Left ventricle myocardium inferior (tissue), 1 donor: ENCODE data around the gene MRGPRF. TPM values are rescaled to one million over a fixed set of nuclear protein-coding genes. Genes with fewer than 3 reads are reported as not detected.
A peak's percentile ranks its signal among the peaks of the same experiment; 100 is the strongest.
"Not testable (repeated sequence)": the region's sequence is repeated elsewhere in the genome, so short reads cannot be mapped to it uniquely, and the experiment has no call there.

ENCODE experiments used
- DNase-seq: peaks from one replicate; pipeline ENCODE4 v3.0.0-alpha.2; 2020
- H3K27ac ChIP-seq: fragments of 200-600 bp; replicated peaks from 2 replicates; pipeline ENCODE4 v1.8.0; 2021
- H3K27me3 ChIP-seq: fragments of 200-600 bp; 2 replicates; pipeline ENCODE4 v1.8.0; 2021; ENCODE audit warnings: low read depth
- H3K36me3 ChIP-seq: fragments of 200-600 bp; 2 replicates; pipeline ENCODE4 v1.8.0; 2021
- H3K4me1 ChIP-seq: fragments of 200-600 bp; 2 replicates; pipeline ENCODE4 v1.8.0; 2021
- H3K4me3 ChIP-seq: fragments of 200-600 bp; 2 replicates; pipeline ENCODE4 v1.8.0; 2021; ENCODE audit warnings: mild to moderate bottlenecking, moderate library complexity
- H3K9me3 ChIP-seq: fragments of 200-600 bp; replicated peaks from 2 replicates; pipeline ENCODE4 v1.8.0; 2021
- intact Hi-C: fragments of 100-400 bp; cut with micrococcal nuclease; formaldehyde crosslinking; loops from one replicate; pipeline ENCODE4 v1.11.0; 2022
- total RNA-seq: library from RNA; stranded (reverse); fragmentation: NEBNext Ultra II Directional; extraction: Animal tissue kit (Norgen Biotek cat#: 25700); gene quantifications from one replicate; pipeline ENCODE4 v1.2.1, GENCODE V29; 2021
- TF ChIP-seq, protein P1 (sequence below): fragments of 200-600 bp; IDR thresholded peaks from 2 replicates; pipeline ENCODE4 v1.8.0; 2021; ENCODE audit warnings: antibody characterized with exemption, mild to moderate bottlenecking, borderline replicate concordance
- donor health status: DM: no; HTN: yes; CAD: no; lungs with severe emphysema.

MRGPRF gene
- total RNA-seq, 1 donor from 2014 or later: 3.9 TPM

DNA sequence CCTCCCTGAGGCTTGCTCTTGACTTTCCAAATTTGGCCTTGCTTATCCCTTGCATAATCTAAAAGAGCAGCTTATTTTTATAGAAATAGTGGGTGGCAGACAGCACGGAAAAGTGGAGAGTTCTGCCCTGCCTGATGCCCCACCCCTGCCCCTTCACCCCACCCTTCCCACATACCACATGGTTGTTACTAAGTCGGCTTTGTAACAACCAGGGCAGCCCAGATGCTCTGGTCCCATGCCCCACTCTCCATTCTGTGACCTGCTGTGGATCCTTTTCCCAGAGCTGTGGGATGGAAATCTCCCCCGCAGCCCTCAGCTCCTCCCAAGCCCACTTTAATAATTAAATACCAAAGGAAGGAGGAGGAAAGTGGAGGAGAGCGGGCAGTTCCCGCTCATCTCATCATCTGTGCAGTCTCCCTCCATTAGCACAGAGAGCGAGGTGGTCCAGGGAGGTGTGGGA lies 10.9 kb downstream of the MRGPRF start:
- Histone ChIP-seq H3K4me1 (peaks cover 17% of the 10 kb centered on the region), H3K4me3 (no peak overlapping the region), H3K27me3 (peaks cover 15% of the 10 kb centered on the region), H3K36me3 (peaks cover 5% of the 10 kb centered on the region), H3K9me3 (no peaks in the 10 kb centered on the region), H3K27ac (peak overlapping the region; percentile 56)
- no peak for DNase-seq
- TF ChIP-seq, protein P1, sequence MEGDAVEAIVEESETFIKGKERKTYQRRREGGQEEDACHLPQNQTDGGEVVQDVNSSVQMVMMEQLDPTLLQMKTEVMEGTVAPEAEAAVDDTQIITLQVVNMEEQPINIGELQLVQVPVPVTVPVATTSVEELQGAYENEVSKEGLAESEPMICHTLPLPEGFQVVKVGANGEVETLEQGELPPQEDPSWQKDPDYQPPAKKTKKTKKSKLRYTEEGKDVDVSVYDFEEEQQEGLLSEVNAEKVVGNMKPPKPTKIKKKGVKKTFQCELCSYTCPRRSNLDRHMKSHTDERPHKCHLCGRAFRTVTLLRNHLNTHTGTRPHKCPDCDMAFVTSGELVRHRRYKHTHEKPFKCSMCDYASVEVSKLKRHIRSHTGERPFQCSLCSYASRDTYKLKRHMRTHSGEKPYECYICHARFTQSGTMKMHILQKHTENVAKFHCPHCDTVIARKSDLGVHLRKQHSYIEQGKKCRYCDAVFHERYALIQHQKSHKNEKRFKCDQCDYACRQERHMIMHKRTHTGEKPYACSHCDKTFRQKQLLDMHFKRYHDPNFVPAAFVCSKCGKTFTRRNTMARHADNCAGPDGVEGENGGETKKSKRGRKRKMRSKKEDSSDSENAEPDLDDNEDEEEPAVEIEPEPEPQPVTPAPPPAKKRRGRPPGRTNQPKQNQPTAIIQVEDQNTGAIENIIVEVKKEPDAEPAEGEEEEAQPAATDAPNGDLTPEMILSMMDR: no peak
- intact Hi-C loops: no loop called here

DNA sequence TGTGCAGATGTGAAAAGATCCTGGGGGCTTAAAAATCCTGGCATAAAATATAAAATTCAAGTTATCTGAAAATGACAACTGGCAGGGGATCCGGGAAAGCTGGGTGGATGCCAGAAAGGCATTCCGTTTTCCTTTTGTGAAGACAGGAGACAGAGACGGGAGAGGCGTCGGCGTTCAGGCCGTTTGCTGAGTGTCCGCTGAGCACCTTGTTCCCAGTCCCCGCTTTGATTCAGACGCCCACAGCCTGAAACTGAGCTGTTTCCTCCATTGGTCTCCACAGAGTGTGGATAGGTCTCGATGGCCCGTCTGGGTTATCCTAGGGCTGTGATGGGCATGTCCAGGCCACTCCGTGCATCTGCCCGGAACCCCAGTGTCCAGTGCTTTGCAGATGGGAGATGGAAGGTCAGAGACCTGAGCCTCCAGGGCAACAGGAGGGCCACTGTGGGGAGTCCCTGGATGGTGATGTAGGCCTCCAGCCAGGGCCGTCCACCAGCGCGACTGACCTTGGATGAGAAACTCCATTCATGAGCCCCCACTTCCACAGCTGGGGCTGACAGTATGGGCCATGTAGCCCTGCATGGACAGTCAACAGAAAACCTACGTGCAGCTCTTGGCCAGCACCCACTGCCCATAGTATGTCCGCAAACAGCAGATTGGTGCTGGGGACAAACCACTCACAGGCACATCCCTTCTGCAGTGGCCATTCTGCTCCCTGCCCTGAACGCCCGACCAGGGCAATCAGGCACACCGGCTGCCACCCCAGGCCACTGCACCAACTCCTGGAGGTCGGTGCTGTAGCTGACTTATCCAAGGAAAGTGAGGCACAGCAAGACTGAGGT lies 11.6 kb downstream of the MRGPRF start:
- TF ChIP-seq, protein P1: no peak
- Histone ChIP-seq H3K4me1 (peaks cover 17% of the 10 kb centered on the region), H3K27me3 (peaks cover 15% of the 10 kb centered on the region), H3K9me3 (no peaks in the 10 kb centered on the region), H3K4me3 (no peak overlapping the region), H3K27ac (peak overlapping the region; percentile 56), H3K36me3 (peaks cover 5% of the 10 kb centered on the region)
- no peak for DNase-seq
- intact Hi-C loops: no loop called here

DNA sequence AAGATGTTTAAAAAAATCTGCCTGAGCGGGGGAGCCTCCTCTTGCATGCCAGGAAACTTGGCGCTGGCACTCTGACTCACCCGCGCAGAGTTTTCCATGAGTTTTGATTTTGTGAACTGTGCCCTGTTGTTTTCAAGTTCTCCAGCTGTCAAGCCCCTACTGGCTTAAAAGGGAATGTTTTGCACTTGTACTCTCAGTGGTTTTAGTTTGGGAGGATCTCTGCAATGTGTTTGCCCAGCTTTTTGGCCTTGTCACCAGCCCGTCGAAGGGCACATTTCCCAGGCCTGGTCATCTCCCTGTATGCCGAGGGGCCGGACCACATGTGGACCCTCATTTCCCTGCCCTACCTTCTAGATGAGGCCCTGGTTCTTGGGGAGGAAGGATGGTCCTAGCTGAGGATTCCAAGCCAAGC lies 12.2 kb downstream of the MRGPRF start:
- no peak for DNase-seq
- TF ChIP-seq, protein P1: peak; percentile 51
- Histone ChIP-seq H3K9me3 (no peaks in the 10 kb centered on the region), H3K27ac (peak overlapping the region; percentile 56), H3K27me3 (peaks cover 15% of the 10 kb centered on the region), H3K4me1 (peaks cover 17% of the 10 kb centered on the region), H3K4me3 (no peak overlapping the region), H3K36me3 (peaks cover 5% of the 10 kb centered on the region)
- intact Hi-C loops: no loop called here

DNA sequence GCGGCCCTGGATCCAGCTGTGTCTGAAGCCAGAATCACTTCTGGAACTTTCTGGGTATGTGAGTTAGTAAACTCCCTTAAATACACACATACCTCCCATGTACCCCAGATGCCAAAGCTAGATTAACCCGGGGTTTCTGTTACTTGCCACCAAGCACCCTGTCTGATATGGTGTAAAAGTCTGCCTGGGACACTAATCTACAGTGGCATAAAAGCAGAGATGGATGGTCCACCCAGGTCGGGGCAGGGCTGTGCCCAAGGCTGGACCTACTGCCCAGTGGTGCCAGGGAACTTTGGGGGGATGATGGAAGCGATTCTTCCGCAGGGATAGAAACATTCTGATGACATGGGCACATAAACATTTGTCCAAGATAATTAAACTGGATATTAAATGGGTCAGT lies 12.7 kb downstream of the MRGPRF start:
- peaks cover 17% of the 10 kb centered on the region for H3K4me1 ChIP-seq
- no peak overlapping the region for H3K4me3 ChIP-seq
- H3K36me3 ChIP-seq: peaks cover 1% of the 10 kb centered on the region
- no peaks in the 10 kb centered on the region for H3K9me3 ChIP-seq
- DNase-seq: no peak
- TF ChIP-seq, protein P1: no peak
- intact Hi-C loops: no loop called here
- H3K27me3 ChIP-seq: peaks cover 15% of the 10 kb centered on the region
- peak overlapping the region; percentile 48 for H3K27ac ChIP-seq

DNA sequence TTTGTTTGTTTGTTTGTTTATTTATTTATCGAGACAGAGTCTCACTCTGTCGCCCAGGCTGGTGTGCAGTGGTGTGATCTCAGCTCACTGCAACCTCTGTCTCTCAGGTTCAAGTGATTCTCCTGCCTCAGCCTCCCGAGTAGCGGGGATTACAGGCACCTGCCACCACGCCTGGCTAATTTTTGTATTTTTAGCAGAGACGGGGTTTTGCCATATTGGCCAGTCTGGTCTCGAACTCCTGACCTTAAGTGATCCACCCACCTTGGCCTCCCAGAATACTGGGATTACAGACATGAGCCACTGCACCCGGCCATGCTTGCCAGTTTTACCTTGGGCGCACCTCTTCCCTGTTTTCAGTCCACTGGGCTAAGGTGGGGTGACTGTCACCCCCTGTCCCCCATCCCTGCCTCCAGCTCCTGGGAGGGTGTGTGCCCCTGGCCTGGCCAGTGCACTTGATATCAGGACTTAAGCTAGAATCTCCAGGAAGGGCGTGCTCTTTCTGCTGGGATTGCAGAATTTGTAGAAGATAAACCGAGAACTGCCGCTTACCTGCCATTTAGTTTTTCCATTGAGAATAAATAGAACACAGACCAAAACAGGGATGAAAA lies 13.2 kb downstream of the MRGPRF start:
- intact Hi-C loops, H3K36me3 ChIP-seq, H3K4me3 ChIP-seq, H3K9me3 ChIP-seq, DNase-seq: not testable (repeated sequence)
- Histone ChIP-seq H3K27ac (peak overlapping the region; percentile 48), H3K27me3 (peaks cover 13% of the 10 kb centered on the region), H3K4me1 (peaks cover 17% of the 10 kb centered on the region)
